ENCODE results near the gene MLLT3.

The MLLT3 gene

GRCh38 chr9:20518737-20519136, 103.6 kb downstream of the MLLT3 start:
- no peak for DNase-seq (ENCODE audit: extremely low read depth in 1 of 2, low read depth in 1 of 2)

- DNase-seq (ENCODE audit: extremely low read depth in 1 of 2, low read depth in 1 of 2) = no peak
These were observed 109.0 kb downstream of the MLLT3 start for GRCh38 chr9:20513126-20513913.

- DNase-seq (ENCODE audit: extremely low read depth in 1 of 2, low read depth in 1 of 2) = no peak
These were observed 109.7 kb downstream of the MLLT3 start for GRCh38 chr9:20512636-20513035.

- DNase-seq (ENCODE audit: extremely low read depth in 1 of 2, low read depth in 1 of 2) = no peak
These were observed 110.2 kb downstream of the MLLT3 start for GRCh38 chr9:20512106-20512505.

GRCh38 chr9:20511686-20512085, 110.6 kb downstream of the MLLT3 start:
- no peak for DNase-seq (ENCODE audit: extremely low read depth in 1 of 2, low read depth in 1 of 2)

GRCh38 chr9:20509466-20509865, 112.8 kb downstream of the MLLT3 start:
- DNase-seq (ENCODE audit: extremely low read depth in 1 of 2, low read depth in 1 of 2) = no peak

GRCh38 chr9:20508242-20508641, 114.1 kb downstream of the MLLT3 start:
- no peak for DNase-seq (ENCODE audit: extremely low read depth in 1 of 2, low read depth in 1 of 2)

- no peak for DNase-seq (ENCODE audit: extremely low read depth in 1 of 2, low read depth in 1 of 2)
These were observed 114.9 kb downstream of the MLLT3 start for GRCh38 chr9:20507431-20507830.

GRCh38 chr9:20506099-20506900, 116.0 kb downstream of the MLLT3 start:
- DNase-seq (ENCODE audit: extremely low read depth in 1 of 2, low read depth in 1 of 2) = no peak

- DNase-seq (ENCODE audit: extremely low read depth in 1 of 2, low read depth in 1 of 2) = no peak
These were observed 116.7 kb downstream of the MLLT3 start for GRCh38 chr9:20505574-20505973.

- no peak for DNase-seq (ENCODE audit: extremely low read depth in 1 of 2, low read depth in 1 of 2)
These were observed 117.4 kb downstream of the MLLT3 start for GRCh38 chr9:20504930-20505329.

GRCh38 chr9:20500101-20500500, 122.2 kb downstream of the MLLT3 start:
- DNase-seq (ENCODE audit: extremely low read depth in 1 of 2, low read depth in 1 of 2) = no peak

- no peak for DNase-seq (ENCODE audit: extremely low read depth in 1 of 2, low read depth in 1 of 2)
These were observed 123.3 kb downstream of the MLLT3 start for GRCh38 chr9:20499013-20499412.

GRCh38 chr9:20496328-20496727, 126.0 kb downstream of the MLLT3 start:
- no peak for DNase-seq (ENCODE audit: extremely low read depth in 1 of 2, low read depth in 1 of 2)

GRCh38 chr9:20495098-20495497, 127.2 kb downstream of the MLLT3 start:
- no peak for DNase-seq (ENCODE audit: extremely low read depth in 1 of 2, low read depth in 1 of 2)

GRCh38 chr9:20494035-20494434, 128.3 kb downstream of the MLLT3 start:
- DNase-seq (ENCODE audit: extremely low read depth in 1 of 2, low read depth in 1 of 2) = no peak

GRCh38 chr9:20492772-20493171, 129.5 kb downstream of the MLLT3 start:
- no peak for DNase-seq (ENCODE audit: extremely low read depth in 1 of 2, low read depth in 1 of 2)

- no peak for DNase-seq (ENCODE audit: extremely low read depth in 1 of 2, low read depth in 1 of 2)
These were observed 130.7 kb downstream of the MLLT3 start for GRCh38 chr9:20491612-20492011.

GRCh38 chr9:20490246-20490834, 132.0 kb downstream of the MLLT3 start:
- DNase-seq (ENCODE audit: extremely low read depth in 1 of 2, low read depth in 1 of 2) = no peak

- DNase-seq (ENCODE audit: extremely low read depth in 1 of 2, low read depth in 1 of 2) = no peak
These were observed 133.6 kb downstream of the MLLT3 start for GRCh38 chr9:20488691-20489090.

- DNase-seq (ENCODE audit: extremely low read depth in 1 of 2, low read depth in 1 of 2) = no peak
These were observed 135.7 kb downstream of the MLLT3 start for GRCh38 chr9:20486552-20486951.

GRCh38 chr9:20481437-20481836, 140.9 kb downstream of the MLLT3 start:
- no peak for DNase-seq (ENCODE audit: extremely low read depth in 1 of 2, low read depth in 1 of 2)

Measured in stimulated activated CD8-positive, alpha-beta memory T cell treated with anti-CD3 and anti-CD28 coated beads, Interleukin-7, amount 100 ng/mL, for 48 hours (primary cell).